Erythroblast (primary cell): ENCODE results near the gene IRGC.
"Not testable (repeated sequence)": the region's sequence is repeated elsewhere in the genome, so short reads cannot be mapped to it uniquely, and the experiment has no call there.

Experiments used
- DNase-seq, 2 experiments: peaks; one replicate each; lab custom pipeline; 2025; lab: John Stamatoyannopoulos, UW
- GATA1 ChIP-seq: IDR thresholded peaks from 2 replicates; pipeline ENCODE4 v1.6.1; 2011; ENCODE audit warnings: low read depth, mild to moderate bottlenecking, control low read depth, low read length, moderate library complexity
- POLR2A ChIP-seq: IDR thresholded peaks from 2 replicates; pipeline ENCODE4 v1.6.1; 2011; ENCODE audit warnings: mild to moderate bottlenecking, low read length

Gene IRGC, protein sequence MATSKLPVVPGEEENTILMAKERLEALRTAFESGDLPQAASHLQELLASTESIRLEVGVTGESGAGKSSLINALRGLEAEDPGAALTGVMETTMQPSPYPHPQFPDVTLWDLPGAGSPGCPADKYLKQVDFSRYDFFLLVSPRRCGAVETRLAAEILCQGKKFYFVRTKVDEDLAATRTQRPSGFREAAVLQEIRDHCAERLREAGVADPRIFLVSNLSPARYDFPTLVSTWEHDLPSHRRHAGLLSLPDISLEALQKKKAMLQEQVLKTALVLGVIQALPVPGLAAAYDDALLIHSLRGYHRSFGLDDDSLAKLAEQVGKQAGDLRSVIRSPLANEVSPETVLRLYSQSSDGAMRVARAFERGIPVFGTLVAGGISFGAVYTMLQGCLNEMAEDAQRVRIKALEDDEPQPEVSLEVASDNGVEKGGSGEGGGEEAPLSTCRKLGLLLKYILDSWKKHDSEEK

DNA sequence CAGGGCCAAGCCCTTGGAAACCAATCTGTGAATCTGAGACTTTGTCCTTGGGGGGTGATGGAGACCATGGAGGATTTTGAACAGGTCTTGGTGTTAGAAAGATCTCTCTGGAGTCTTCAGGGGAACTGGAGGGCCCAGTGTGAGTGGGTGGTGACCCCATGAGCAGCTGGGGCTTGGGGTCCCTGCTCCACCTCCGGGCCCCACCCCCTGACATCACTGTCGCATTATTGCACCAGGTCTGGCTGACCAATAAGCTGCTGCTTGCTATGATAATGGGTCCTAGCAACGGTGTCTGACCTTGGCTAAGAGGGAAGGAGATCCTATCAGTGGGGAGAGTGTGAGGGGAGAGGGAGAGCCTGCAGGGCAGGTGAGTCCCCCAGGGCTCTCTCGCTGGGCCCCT, at the start of gene IRGC:
TSS of gene IRGC (plus strand) at position 301 of the 400 bp plus-strand sequence. CDS start 2,483 bp downstream, outside the sequence.
- DNase-seq: no peak
- no peak for TF ChIP-seq POLR2A

GRCh38 chr19:43667126-43667875, 48.6 kb upstream of the IRGC start:
- no peak for TF ChIP-seq POLR2A
- TF ChIP-seq GATA1: no peak
- DNase-seq: peak; percentile 36 to 39

DNA sequence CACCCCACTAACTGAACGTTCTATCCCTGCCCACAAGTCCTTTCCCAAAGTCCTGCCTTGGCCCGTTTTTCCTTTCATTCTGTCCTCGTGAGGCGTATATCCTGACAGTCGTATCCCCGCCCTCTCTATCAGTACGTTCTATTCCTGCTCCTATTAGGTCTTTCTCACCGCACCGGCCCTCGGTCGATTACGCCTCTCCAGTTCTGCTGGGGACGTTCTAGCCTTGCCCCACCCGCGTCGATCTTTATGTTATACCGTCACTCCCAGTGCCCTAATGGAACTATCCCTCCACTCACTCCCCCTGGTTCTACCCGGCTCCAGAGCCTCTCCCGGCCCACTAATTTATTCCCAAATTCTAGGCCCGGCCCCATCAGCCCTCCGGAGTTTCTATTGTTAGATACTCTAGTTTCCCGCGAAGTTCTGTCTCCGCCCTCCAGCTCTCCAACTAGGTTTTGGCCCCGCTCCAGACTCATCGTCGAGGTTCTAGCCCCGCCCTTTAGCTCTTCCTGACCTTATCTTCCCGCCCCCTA, 47.9 kb upstream of the IRGC start:
- DNase-seq: peak in 1 of 2 experiments; percentile 87
- no peak for TF ChIP-seq GATA1
- peak; percentile 10 for TF ChIP-seq POLR2A

DNA sequence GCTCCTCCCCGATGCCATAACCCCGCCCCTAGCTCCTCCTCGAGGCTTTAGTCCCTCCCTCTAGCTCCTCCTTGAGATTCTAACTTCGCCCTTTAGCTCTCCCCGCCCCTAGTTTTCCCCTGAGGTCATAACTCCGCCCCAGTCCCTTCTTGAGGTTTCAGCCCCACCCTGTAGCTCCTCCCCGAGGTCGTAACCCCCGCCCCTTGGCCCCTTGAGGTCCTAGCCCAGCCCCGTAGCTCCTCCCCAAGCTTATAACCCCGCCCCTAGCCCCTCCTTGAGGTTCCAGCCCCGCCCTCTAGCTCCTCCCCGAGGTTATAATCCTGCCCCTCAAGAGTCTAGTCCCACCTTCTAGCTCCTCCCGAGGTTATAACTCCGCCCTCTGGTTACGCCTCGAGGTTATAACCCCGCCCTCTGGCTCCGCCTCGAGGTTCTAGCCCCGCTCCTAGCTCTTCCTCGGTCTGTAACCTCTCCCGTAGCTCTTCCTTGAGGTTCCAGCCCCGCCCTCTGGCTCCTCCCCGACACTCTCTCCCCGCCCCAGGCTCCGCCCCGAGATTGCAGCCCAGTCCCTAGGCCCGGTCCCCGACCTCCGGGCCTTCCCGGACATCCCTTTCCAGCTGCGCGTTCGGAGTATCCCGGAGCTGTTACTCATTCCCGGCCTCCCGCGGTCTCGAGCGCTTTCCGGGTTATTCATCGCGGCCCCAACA, 47.3 kb upstream of the IRGC start:
- DNase-seq: peak; percentile 99 to 100
- TF ChIP-seq POLR2A: no peak
- no peak for TF ChIP-seq GATA1

DNA sequence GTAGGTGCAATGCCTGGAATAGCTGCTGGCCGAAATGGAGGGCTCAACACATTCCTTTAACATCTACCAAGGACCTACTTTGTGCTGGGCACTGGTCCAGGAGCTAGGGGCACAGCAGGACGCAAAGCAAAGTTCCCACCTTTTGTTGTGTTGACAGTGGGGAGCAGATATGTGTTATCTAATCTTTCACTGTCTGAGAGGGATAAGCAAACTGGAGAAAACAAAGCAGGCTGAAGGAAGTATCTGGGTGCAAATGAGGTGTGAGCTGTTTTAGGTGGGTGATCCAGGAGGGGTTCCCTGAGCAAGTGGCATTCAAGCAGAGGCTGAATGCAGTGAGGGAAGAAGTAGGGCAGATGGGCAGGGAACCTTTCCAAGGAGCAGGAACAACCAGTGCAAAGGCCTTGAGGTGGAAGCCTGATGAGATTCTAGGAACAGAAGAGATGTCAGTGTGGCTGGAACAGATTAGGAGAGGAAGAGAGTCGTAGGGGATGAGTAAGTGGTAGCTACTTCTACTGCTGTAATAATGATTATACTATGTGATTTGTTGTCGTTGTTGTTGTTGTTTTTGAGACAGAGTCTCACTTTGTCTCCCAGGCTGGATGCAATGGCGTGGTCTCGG, 43.7 kb upstream of the IRGC start:
- peak in 1 of 2 experiments; percentile 11 for DNase-seq
- TF ChIP-seq GATA1 (no peak), POLR2A (no peak)

GRCh38 chr19:43673637-43674036, 42.2 kb upstream of the IRGC start:
- no peak for TF ChIP-seq GATA1
- no peak for TF ChIP-seq POLR2A

DNA sequence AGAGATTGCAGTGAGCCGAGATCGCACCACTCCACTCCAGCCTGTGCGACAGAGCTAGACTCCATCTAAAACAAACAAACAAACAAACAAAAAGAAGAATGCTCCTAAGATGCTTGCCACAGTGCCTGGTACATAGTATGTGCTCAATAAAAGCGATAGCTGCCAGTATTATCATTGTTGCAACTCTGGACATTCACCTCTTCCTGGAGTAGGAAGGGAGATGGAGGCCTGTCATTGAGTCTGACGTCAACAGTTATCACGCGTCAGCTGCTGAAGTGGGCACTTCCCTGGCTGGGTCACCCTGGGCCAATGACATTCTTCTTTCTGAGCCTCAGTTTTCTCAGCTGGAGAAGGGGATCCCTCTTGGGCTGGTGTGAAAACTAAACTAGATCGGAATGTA, 41.7 kb upstream of the IRGC start:
- DNase-seq: no peak

More at GRCh38 chr19:43673637-43674036, 42.2 kb upstream of the IRGC start:
- DNase-seq: no peak

GRCh38 chr19:43674596-43674995, 41.3 kb upstream of the IRGC start:
- DNase-seq: no peak
- TF ChIP-seq GATA1 (no peak), POLR2A (no peak)

More for the DNA sequence above, 41.7 kb upstream of the IRGC start:
- no peak for TF ChIP-seq POLR2A
- TF ChIP-seq GATA1: no peak

DNA sequence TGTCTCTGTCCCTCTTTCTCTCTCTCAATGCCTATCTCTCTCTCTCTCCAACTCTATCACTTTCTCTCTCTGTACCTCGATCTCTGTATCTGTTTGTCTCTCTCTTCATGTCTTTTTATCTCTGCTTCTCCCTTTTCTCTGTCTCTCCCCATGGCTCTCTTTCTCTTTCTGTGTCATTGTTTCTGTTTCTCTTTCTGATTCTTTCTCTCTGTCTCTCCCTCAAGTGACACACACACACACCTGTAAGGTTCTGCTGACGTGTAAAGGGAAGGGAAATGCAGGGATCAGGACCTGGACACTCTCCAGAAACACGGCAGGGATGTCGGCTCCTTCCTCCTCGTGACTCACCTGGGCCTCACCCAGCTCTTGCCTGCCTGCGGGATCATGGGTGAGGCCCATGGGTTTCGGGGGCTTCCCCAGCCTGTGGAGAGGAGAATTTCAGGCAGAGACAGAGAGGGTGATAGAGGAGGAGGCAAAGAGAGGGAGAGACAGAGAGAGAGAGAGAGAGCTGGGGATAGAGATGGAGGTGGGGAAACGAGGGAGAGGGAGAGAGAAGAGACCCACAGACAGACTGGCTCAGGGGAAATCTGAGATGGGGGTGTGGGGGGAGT, 40.5 kb upstream of the IRGC start:
- no peak for DNase-seq
- no peak for TF ChIP-seq POLR2A
- no peak for TF ChIP-seq GATA1

- TF ChIP-seq GATA1 (no peak), POLR2A (no peak)
- no peak for DNase-seq
Measured at GRCh38 chr19:43675906-43676305, 40.0 kb upstream of the IRGC start.

DNA sequence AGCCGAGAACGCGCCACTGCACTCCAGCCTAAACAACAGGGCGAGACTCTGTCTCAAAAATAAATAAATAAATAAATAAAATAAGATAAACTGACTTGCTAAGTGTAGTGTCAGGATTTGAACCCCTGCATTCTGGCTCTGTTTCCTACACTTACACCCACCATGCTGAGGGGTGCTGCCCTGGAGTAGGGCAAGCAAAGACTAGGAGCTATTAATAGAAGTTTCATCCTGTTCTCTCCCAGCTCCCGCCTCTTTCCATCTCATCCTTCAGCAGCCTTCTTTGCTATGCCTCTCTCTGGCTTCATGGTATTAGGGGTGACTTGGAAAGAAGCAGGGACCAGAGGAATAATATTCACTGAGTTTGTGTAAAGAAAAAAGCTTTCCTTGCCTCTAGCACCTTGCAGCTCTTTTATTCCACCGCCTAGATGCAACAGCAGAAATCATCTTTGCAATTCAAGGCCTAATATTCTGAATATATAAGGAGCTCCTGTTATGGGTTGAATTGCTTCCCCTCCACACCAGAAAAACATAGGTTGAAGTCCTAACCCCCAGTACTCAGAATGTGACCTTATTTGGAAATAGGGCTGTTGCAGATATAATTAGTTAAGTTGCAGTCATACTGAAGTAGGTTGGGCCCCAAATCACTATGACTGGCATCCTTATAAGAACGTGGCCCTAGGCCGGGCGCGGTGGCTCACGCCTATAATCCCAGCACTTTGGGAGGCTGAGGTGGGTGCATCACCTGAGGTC, 37.2 kb upstream of the IRGC start:
- DNase-seq: no peak
- TF ChIP-seq GATA1 (no peak), POLR2A (no peak)

GRCh38 chr19:43681821-43682220, 34.1 kb upstream of the IRGC start:
- no peak for TF ChIP-seq GATA1
- TF ChIP-seq POLR2A: no peak
- no peak for DNase-seq

GRCh38 chr19:43682269-43682668, 33.6 kb upstream of the IRGC start:
- not testable (repeated sequence) for DNase-seq
